Parathyroid adenoma (tissue), 2 donors: Measurements from ENCODE around the gene NANOS2.

Experiments
- H2AFZ ChIP-seq: fragments of 300-600 bp; sonication (generic); one replicate; pipeline ENCODE4 v1.7.0; 2017; ENCODE audit warnings: antibody characterized with exemption, mild to moderate bottlenecking
- H3K27ac ChIP-seq: fragments of 300-600 bp; sonication (generic); one replicate; pipeline ENCODE4 v1.7.0; 2017
- H3K27me3 ChIP-seq: fragments of 300-600 bp; sonication (generic); one replicate; pipeline ENCODE4 v1.7.0; 2017; ENCODE audit warnings: low read length; ENCODE audit not compliant: control insufficient read depth, insufficient read depth
- H3K36me3 ChIP-seq: fragments of 300-600 bp; sonication (generic); one replicate; pipeline ENCODE4 v1.7.0; 2017; ENCODE audit warnings: low read length; ENCODE audit not compliant: control insufficient read depth, insufficient read depth
- H3K4me1 ChIP-seq: fragments of 300-600 bp; sonication (generic); one replicate; pipeline ENCODE4 v1.7.0; 2017; ENCODE audit warnings: control low read depth
- H3K4me2 ChIP-seq: fragments of 300-600 bp; sonication (generic); one replicate; pipeline ENCODE4 v1.7.0; 2017; ENCODE audit warnings: low read length
- H3K4me3 ChIP-seq: fragments of 300-600 bp; sonication (generic); one replicate; pipeline ENCODE4 v1.7.0; 2017; ENCODE audit warnings: low read depth, low read length
- H3K79me2 ChIP-seq: fragments of 300-600 bp; sonication (generic); one replicate; pipeline ENCODE4 v1.7.0; 2017; ENCODE audit warnings: control low read depth
- H3K9ac ChIP-seq: fragments of 300-600 bp; sonication (generic); one replicate; pipeline ENCODE4 v1.7.0; 2017; ENCODE audit warnings: mild to moderate bottlenecking
- H3K9me3 ChIP-seq: fragments of 300-600 bp; sonication (generic); one replicate; pipeline ENCODE4 v1.7.0; 2017; ENCODE audit warnings: low read length; ENCODE audit not compliant: control insufficient read depth
- CTCF ChIP-seq: fragments of 300-600 bp; sonication (generic); IDR thresholded peaks from one replicate; pipeline ENCODE4 v1.7.0; 2017; ENCODE audit warnings: antibody characterized with exemption, mild to moderate bottlenecking
- donor health status: primary hyperparathyroidism.

NANOS2 gene

GRCh38 chr19:45902651-45903625 is 11.6 kb downstream of the NANOS2 start:
- peak overlapping the region; percentile 90 for H3K4me2 ChIP-seq
- no peaks in the 10 kb centered on the region for H3K9me3 ChIP-seq
- no peaks in the 10 kb centered on the region for H3K36me3 ChIP-seq
- H2AFZ ChIP-seq: peak overlapping the region; percentile 99
- H3K4me3 ChIP-seq: peak overlapping the region; percentile 91
- H3K27ac ChIP-seq: peak overlapping the region; percentile 82
- H3K79me2 ChIP-seq: no peaks in the 10 kb centered on the region
- peaks cover 6% of the 10 kb centered on the region for H3K4me1 ChIP-seq
- no peak for TF ChIP-seq CTCF
- H3K27me3 ChIP-seq: no peaks in the 10 kb centered on the region
- no peak overlapping the region for H3K9ac ChIP-seq

- H3K9me3 ChIP-seq: no peaks in the 10 kb centered on the region
- H3K4me3 ChIP-seq: peak within 1 kb of the TSS; percentile 91
- peak within 1 kb of the TSS; percentile 82 for H3K27ac ChIP-seq
- H3K9ac ChIP-seq: peak within 1 kb of the TSS; percentile 41
- peaks cover 6% of the 10 kb centered on the region for H3K4me1 ChIP-seq
- H2AFZ ChIP-seq: peak within 1 kb of the TSS; percentile 99
- no peak for TF ChIP-seq CTCF
- no peaks in the 10 kb centered on the region for H3K27me3 ChIP-seq
- H3K4me2 ChIP-seq: peak within 1 kb of the TSS; percentile 90
- H3K79me2 ChIP-seq: no peaks in the 10 kb centered on the region
- H3K36me3 ChIP-seq: no peaks in the 10 kb centered on the region
Measured at GRCh38 chr19:45901912-45902650, 12.5 kb downstream of the NANOS2 start, which contains the start of gene MYPOP. TSS of gene MYPOP (minus strand) at chr19:45902613. CDS start at chr19:45901773, 840 bp downstream.

- Histone ChIP-seq H3K27me3 (no peaks in the 10 kb centered on the region), H3K4me2 (peak overlapping the region; percentile 90), H3K36me3 (no peaks in the 10 kb centered on the region), H3K27ac (no peak overlapping the region), H2AFZ (peak overlapping the region; percentile 68), H3K9me3 (no peaks in the 10 kb centered on the region), H3K4me1 (peaks cover 6% of the 10 kb centered on the region), H3K79me2 (no peaks in the 10 kb centered on the region), H3K9ac (no peak overlapping the region), H3K4me3 (peak overlapping the region; percentile 91)
- no peak for TF ChIP-seq CTCF
Measured at GRCh38 chr19:45901432-45901911, 13.1 kb downstream of the NANOS2 start.

GRCh38 chr19:45900738-45901431 is 13.7 kb downstream of the NANOS2 start:
- no peak for TF ChIP-seq CTCF
- Histone ChIP-seq H3K79me2 (no peaks in the 10 kb centered on the region), H3K36me3 (no peaks in the 10 kb centered on the region), H3K27me3 (no peaks in the 10 kb centered on the region), H3K9ac (no peak overlapping the region), H2AFZ (peak overlapping the region; percentile 68), H3K9me3 (no peaks in the 10 kb centered on the region), H3K4me2 (peak overlapping the region; percentile 90), H3K4me1 (peaks cover 6% of the 10 kb centered on the region), H3K27ac (no peak overlapping the region), H3K4me3 (peak overlapping the region; percentile 33)
